MCF 10A (cell line): ENCODE results near the gene HS3ST6. TPM values are rescaled to one million over a fixed set of nuclear protein-coding genes. Genes with fewer than 3 reads are reported as not detected.

Experiments
- BruUV-seq: library from RNA; stranded (reverse); fragments of 400-500 nt; replicated peaks from 2 replicates; lab custom pipeline; 2021; lab: Mats Ljungman, UMichigan
- CTCF ChIA-PET: fragments of 300-600 bp; sonication (Branson Sonifier 250); formaldehyde crosslinking; extraction: SDS; loops from one replicate; lab custom pipeline; 2021; ENCODE audit warnings: antibody characterized with exemption, inconsistent platforms; lab: Yijun Ruan, JAX
- POLR2A ChIA-PET: fragments of 300-600, 350-650 bp; sonication (Branson Sonifier 250); formaldehyde crosslinking; extraction: SDS; loops from one replicate; lab custom pipeline; 2020; ENCODE audit warnings: antibody characterized with exemption, inconsistent platforms; lab: Yijun Ruan, JAX
- DNase-seq: peaks from one replicate; pipeline ENCODE4 v3.0.0-alpha.2; 2018; ENCODE audit not compliant: unreplicated experiment
- H3K27ac Mint-ChIP-seq: one replicate; pipeline ENCODE4 v1.8.0; 2022; ENCODE audit warnings: mild to moderate bottlenecking, low read depth, mixed read lengths; ENCODE audit not compliant: unreplicated experiment
- H3K27me3 Mint-ChIP-seq: one replicate; pipeline ENCODE4 v1.8.0; 2022; ENCODE audit warnings: mixed read lengths; ENCODE audit not compliant: insufficient read depth, unreplicated experiment
- H3K36me3 Mint-ChIP-seq: one replicate; pipeline ENCODE4 v1.8.0; 2022; ENCODE audit warnings: mild to moderate bottlenecking, moderate library complexity, mixed read lengths; ENCODE audit not compliant: insufficient read depth, unreplicated experiment
- H3K4me1 Mint-ChIP-seq: one replicate; pipeline ENCODE4 v1.8.0; 2022; ENCODE audit warnings: mixed read lengths; ENCODE audit not compliant: insufficient read depth, unreplicated experiment
- H3K4me3 Mint-ChIP-seq: one replicate; pipeline ENCODE4 v1.8.0; 2022; ENCODE audit warnings: mild to moderate bottlenecking, moderate library complexity, mixed read lengths; ENCODE audit not compliant: unreplicated experiment
- H3K9me3 Mint-ChIP-seq: one replicate; pipeline ENCODE4 v1.8.0; 2022; ENCODE audit warnings: mixed read lengths; ENCODE audit not compliant: unreplicated experiment
- CTCF ChIP-seq: fragments of 200-600 bp; IDR thresholded peaks from one replicate; pipeline ENCODE4 v1.8.0; 2022; ENCODE audit warnings: antibody characterized with exemption, mild to moderate bottlenecking; ENCODE audit not compliant: unreplicated experiment
- intact Hi-C: fragments of 100-400 bp; cut with micrococcal nuclease; formaldehyde crosslinking; loops from 2 replicates; pipeline ENCODE4 v1.14.1; 2022
- total RNA-seq: library from RNA; stranded (reverse); gene quantifications from 2 replicates; pipeline ENCODE4 v1.2.3, GENCODE V29; 2022

The HS3ST6 gene
- total RNA-seq, 1 experiment from 2014 or later: not detected

GRCh38 chr16:1961651-1962067 is 43.4 kb upstream of the HS3ST6 start:
- TSS peak; percentile 14 for BruUV-seq
- CTCF ChIA-PET: interaction anchor here (0.8 to 1.3 kb wide), 2 partner anchors 98 to 101 kb away, joined by 3 read pairs; no protein-coding TSS in a partner anchor
- Mint-ChIP-seq H3K4me3 (peak overlapping the region; percentile 78), H3K36me3 (peaks cover 60% of the 10 kb centered on the region), H3K9me3 (no peaks in the 10 kb centered on the region), H3K27ac (no peak overlapping the region), H3K27me3 (no peaks in the 10 kb centered on the region), H3K4me1 (peaks cover 23% of the 10 kb centered on the region)
- intact Hi-C loops: no loop called here
- TF ChIP-seq CTCF: no peak
- POLR2A ChIA-PET: interaction anchor here (1.1 to 8.9 kb wide), 8 partner anchors 9 to 179 kb away, joined by 3 to 72 read pairs (median 9); partner anchors contain the start of genes GFER, MSRB1, NOXO1 and NTHL1
- no peak for DNase-seq

- H3K27ac Mint-ChIP-seq: peak overlapping the region; percentile 91
- H3K9me3 Mint-ChIP-seq: no peaks in the 10 kb centered on the region
- peaks cover 23% of the 10 kb centered on the region for H3K4me1 Mint-ChIP-seq
- intact Hi-C loops: no loop called here
- no peaks in the 10 kb centered on the region for H3K27me3 Mint-ChIP-seq
- ChIA-PET CTCF (interaction anchor here (1.3 kb wide), 1 partner anchor 97 kb away, joined by 3 read pairs; no protein-coding TSS in a partner anchor), POLR2A (interaction anchor here (1.4 to 8.9 kb wide), 11 partner anchors 8 to 194 kb away, joined by 4 to 72 read pairs (median 8); partner anchors contain the start of genes EME2, GFER, MRPS34 and MSRB1)
- H3K4me3 Mint-ChIP-seq: peak overlapping the region; percentile 78
- DNase-seq: peak; percentile 68
- H3K36me3 Mint-ChIP-seq: peaks cover 59% of the 10 kb centered on the region
- no TSS peak for BruUV-seq
- TF ChIP-seq CTCF: no peak
Measured at GRCh38 chr16:1960665-1961630, 42.7 kb upstream of the HS3ST6 start.

DNA sequence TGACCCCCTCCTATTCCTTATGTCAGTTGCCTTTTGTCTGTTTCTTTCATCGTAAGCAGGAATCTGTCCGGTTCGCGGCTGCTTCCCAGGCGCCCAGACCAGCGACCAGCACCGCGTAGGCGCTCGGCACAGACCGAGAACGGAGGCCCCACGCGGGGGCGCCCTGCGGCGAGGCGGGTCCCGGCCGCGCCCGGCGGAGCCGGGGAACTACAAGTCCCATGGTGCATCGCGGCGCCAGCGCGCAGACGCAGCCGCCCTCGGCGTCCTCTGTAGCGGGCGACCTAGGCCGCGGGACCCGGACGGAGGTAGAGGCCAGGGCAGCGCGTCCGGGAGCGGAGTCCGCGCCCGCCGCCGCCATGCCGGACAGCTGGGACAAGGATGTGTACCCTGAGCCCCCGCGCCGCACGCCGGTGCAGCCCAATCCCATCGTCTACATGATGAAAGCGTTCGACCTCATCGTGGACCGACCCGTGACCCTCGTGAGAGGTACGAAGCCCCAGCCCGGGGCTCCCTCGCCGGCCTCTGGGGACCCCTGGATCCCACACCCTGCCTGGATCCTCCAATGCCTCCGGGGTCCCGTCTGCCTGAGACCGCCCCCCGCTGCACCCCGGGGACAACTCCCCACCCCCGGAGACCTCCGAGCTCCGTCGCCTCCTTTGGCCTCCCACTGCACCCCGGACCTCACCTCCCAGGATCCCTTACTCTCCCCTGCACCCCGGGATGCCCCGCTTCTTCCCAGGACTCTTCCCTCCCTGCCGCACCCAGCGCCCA is 41.2 kb upstream of the HS3ST6 start, which contains the start of gene NDUFB10:
TSS of gene NDUFB10 (plus strand) at position 270 of the 771 bp plus-strand sequence. CDS start at position 357, 87 bp downstream.
- peaks cover 44% of the 10 kb centered on the region for H3K36me3 Mint-ChIP-seq
- peaks cover 23% of the 10 kb centered on the region for H3K4me1 Mint-ChIP-seq
- no TSS peak for BruUV-seq
- H3K27me3 Mint-ChIP-seq: no peaks in the 10 kb centered on the region
- no peaks in the 10 kb centered on the region for H3K9me3 Mint-ChIP-seq
- H3K27ac Mint-ChIP-seq: peak within 1 kb of the TSS; percentile 91
- ChIA-PET POLR2A (interaction anchor here (0.6 to 8.9 kb wide), 14 partner anchors 10 to 770 kb away, joined by 3 to 72 read pairs (median 4); partner anchors contain the start of genes EME2, MRPS34, MSRB1 and NUBP2), CTCF (interaction anchor here (0.6 to 1.4 kb wide), 4 partner anchors 44 to 280 kb away, joined by 3 to 4 read pairs (median 3); no protein-coding TSS in a partner anchor)
- intact Hi-C loops: no loop called here
- TF ChIP-seq CTCF: peak; percentile 48
- peak; percentile 89 for DNase-seq
- peak within 1 kb of the TSS; percentile 78 for H3K4me3 Mint-ChIP-seq
